BJ (cell line): ENCODE results near the gene DLX4. TPM values are rescaled to one million over a fixed set of nuclear protein-coding genes. Genes with fewer than 3 reads are reported as not detected.

ENCODE experiments used
- CTCF ChIA-PET: fragments of 350-600 bp; formaldehyde crosslinking; extraction: SDS; loops from one replicate; lab custom pipeline; 2021; ENCODE audit warnings: antibody characterized with exemption, inconsistent platforms; lab: Yijun Ruan, JAX
- POLR2A ChIA-PET: fragments of 300-600 bp; sonication (Branson Sonifier 250); formaldehyde crosslinking; extraction: SDS; loops from one replicate; lab custom pipeline; 2021; ENCODE audit warnings: antibody characterized with exemption; lab: Charles Lee
- DNase-seq: peaks from one replicate; pipeline ENCODE4 v3.0.0-alpha.2; 2011; ENCODE audit warnings: low read depth
- H3K27me3 ChIP-seq: 2 replicates; pipeline ENCODE4 v1.6.0; 2011; ENCODE audit warnings: low read length; ENCODE audit not compliant: control insufficient read depth, insufficient read depth
- H3K36me3 ChIP-seq: 2 replicates; pipeline ENCODE4 v1.5.1; 2011; ENCODE audit warnings: low read length; ENCODE audit not compliant: control insufficient read depth, insufficient read depth
- H3K4me3 ChIP-seq: 2 replicates; pipeline ENCODE4 v1.5.1; 2011; ENCODE audit warnings: low read depth, mild to moderate bottlenecking, control low read depth, low read length
- polyA plus RNA-seq: library from polyadenylated mRNA; depleted of rRNA; stranded (reverse); fragments of >200 nt; gene quantifications from 2 replicates; pipeline ENCODE4 v1.2.3, GENCODE V29; 2011; rRNA removed
- small RNA-seq: library from RNA; depleted of rRNA; stranded (forward); fragments of <200 nt; gene quantifications from one replicate; pipeline ENCODE3, GENCODE V24; 2012; ENCODE audit warnings: low replicate concordance, low read depth; ENCODE audit not compliant: insufficient read length
- TF ChIP-seq, protein P1 (sequence below): IDR thresholded peaks from 2 replicates; pipeline ENCODE4 v1.5.1; 2011; ENCODE audit warnings: low read depth, mild to moderate bottlenecking, control low read depth, inconsistent platforms, low read length, moderate library complexity; ENCODE audit not compliant: insufficient read depth

The DLX4 gene
- polyA plus RNA-seq, 1 experiment: 0.29 TPM

DNA sequence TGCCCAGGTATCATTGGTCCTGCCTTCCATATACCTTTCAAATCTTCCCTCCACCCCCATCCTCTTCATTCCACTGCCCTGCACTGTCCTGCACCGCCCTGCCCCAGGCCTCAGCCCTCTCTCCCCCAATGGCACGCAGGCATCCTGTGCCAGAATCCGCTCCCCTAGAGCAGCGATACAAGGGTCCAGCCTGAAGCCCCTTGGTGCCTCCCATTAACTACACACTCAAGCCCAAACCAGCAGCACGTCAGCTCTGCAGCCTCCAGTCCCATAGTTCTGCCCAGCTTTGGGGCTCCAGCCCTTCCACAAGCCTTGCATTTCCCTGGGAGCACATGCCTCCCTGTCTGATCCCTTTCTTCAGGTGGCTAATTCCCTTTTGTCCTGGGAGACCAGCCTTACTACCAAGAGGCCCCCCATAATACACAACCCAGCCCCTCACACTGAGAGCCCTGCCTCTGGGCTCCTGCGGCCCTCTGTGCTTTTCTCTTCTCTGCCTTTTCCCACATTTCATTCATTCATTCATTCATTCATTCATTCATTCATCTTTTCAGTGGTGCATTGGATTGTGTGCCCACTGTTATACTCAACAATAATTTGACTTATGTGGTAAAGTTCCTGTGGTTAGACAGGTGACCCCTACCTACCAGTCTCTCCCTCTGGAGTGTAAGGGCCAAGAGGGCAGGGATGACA lies 52.8 kb downstream of the DLX4 start:
- Histone ChIP-seq H3K4me3 (no peak overlapping the region), H3K27me3 (no peaks in the 10 kb centered on the region), H3K36me3 (no peaks in the 10 kb centered on the region)
- no peak for DNase-seq
- TF ChIP-seq, protein P1, sequence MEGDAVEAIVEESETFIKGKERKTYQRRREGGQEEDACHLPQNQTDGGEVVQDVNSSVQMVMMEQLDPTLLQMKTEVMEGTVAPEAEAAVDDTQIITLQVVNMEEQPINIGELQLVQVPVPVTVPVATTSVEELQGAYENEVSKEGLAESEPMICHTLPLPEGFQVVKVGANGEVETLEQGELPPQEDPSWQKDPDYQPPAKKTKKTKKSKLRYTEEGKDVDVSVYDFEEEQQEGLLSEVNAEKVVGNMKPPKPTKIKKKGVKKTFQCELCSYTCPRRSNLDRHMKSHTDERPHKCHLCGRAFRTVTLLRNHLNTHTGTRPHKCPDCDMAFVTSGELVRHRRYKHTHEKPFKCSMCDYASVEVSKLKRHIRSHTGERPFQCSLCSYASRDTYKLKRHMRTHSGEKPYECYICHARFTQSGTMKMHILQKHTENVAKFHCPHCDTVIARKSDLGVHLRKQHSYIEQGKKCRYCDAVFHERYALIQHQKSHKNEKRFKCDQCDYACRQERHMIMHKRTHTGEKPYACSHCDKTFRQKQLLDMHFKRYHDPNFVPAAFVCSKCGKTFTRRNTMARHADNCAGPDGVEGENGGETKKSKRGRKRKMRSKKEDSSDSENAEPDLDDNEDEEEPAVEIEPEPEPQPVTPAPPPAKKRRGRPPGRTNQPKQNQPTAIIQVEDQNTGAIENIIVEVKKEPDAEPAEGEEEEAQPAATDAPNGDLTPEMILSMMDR: no peak
- POLR2A ChIA-PET: no interaction called here
- CTCF ChIA-PET: interaction anchor here (1.0 to 3.6 kb wide), 7 partner anchors 20 to 72 kb away, joined by 3 to 31 read pairs (median 5); no protein-coding TSS in a partner anchor

DNA sequence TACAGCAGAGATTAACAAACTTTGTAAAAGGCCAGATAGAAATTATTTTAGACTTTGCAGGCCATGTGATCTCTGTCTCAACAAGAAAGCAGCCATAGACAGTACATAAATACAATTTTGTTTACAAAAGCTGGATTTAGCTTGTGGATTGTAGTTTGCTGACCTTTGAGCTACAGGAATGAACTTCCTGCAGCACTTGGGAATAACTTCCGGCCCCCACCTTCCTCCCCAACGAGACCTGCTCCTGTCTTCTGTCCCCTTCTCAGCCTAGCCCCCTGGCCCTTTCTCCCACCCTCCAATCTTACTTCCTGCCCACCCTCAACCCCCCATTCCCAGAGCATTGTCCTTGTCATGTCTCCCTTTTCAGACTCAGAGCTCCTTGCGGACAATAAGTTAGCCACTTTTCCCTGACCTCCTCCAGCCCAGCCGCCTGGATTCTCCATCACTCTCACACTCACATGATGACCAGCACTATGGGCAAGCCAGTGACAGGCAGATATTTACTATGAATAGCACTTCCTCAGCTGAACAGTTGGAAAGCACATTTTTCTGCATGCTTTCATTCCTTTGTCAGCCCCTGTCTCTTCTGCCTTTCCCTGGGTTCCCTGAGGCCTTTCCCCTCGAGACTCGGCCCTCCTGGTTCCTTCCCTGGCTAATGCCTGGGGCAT lies 53.6 kb downstream of the DLX4 start:
- Histone ChIP-seq H3K36me3 (no peaks in the 10 kb centered on the region), H3K27me3 (no peaks in the 10 kb centered on the region), H3K4me3 (no peak overlapping the region)
- ChIA-PET POLR2A (no interaction called here), CTCF (interaction anchor here (1.0 to 3.6 kb wide), 5 partner anchors 20 to 72 kb away, joined by 3 to 31 read pairs (median 5); no protein-coding TSS in a partner anchor)
- TF ChIP-seq, protein P1: no peak
- DNase-seq: no peak

DNA sequence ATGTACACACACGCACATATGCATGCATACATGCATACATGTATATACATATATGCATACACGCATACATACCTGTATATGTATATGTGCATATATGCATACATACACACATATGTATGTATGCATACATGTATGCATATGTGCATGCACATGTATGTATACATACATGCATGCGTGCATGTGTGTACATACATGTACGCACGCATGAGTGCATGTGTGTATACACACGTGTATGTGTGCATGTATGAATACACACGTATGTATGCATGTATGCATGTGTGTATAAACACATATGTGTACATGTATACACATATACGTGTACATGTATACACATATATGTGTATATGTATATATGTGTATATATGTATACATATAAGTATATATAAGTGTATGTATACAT lies 54.5 kb downstream of the DLX4 start:
- CTCF ChIA-PET: no interaction called here
- POLR2A ChIA-PET: no interaction called here
- DNase-seq: no peak
- no peak overlapping the region for H3K4me3 ChIP-seq
- TF ChIP-seq, protein P1: no peak
- no peaks in the 10 kb centered on the region for H3K27me3 ChIP-seq
- no peaks in the 10 kb centered on the region for H3K36me3 ChIP-seq

Small RNA genes lying within 50 kb of the gene (small RNA-seq; reads per million reads assigned to genes)
- gene RNU6-1313P: not detected

Other genes with a start within 250 kb of the DLX4 start
- gene FAM117A, start 205.1 kb upstream of the DLX4 start, polyA plus RNA-seq: 2.2 and 3.9 TPM in 2 replicates
- 19.5 and 23.0 TPM in 2 replicates for gene KAT7, start 180.5 kb upstream of the DLX4 start, polyA plus RNA-seq
- gene TAC4, start 121.1 kb upstream of the DLX4 start, polyA plus RNA-seq: not detected in 2 replicates
- 0.06 TPM in 1 of 2 replicates, not detected in the other for gene DLX3, start 26.0 kb downstream of the DLX4 start, polyA plus RNA-seq
- 71.9 and 184 TPM in 2 replicates for gene ITGA3, start 86.9 kb downstream of the DLX4 start, polyA plus RNA-seq
- 79.3 and 155 TPM in 2 replicates for gene PDK2, start 126.2 kb downstream of the DLX4 start, polyA plus RNA-seq
- gene SAMD14, start 161.0 kb downstream of the DLX4 start, polyA plus RNA-seq: 2.7 and 5.3 TPM in 2 replicates
- 17.2 and 19.3 TPM in 2 replicates for gene PPP1R9B, start 181.5 kb downstream of the DLX4 start, polyA plus RNA-seq
- 0.09 and 0.40 TPM in 2 replicates for gene SGCA, start 196.8 kb downstream of the DLX4 start, polyA plus RNA-seq
- gene COL1A1, start 232.4 kb downstream of the DLX4 start, polyA plus RNA-seq: 1,679 and 2,161 TPM in 2 replicates